ENCODE measurements around the gene CAPN6.
A peak's percentile ranks its signal among the peaks of the same experiment; 100 is the strongest.

Gene CAPN6

DNA sequence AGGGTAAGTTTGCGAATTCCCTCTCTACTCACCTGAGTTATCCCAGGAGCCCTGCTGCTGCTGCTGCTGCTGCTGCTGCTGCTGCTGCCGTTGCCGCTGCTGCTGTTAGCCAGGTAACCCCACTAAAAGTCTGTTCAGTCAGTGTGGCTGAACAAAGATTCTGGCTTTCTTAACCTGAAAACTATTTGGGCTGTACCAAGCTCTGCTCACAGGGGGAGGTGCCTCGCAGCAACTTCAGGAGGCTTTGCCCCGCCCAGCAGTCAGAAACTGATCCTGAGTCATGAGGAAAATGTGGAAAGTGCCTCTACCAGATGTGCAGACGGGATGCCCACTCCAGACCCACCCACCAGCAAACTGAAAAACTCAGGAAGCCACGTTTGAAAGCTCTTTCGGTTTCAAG is at the start of gene CAPN6:
CAPN6 (minus strand) TSS at position 145 of the 400 bp plus-strand sequence. CDS start 6,547 bp downstream, outside the sequence.
- H3K4me3 ChIP-seq (replicated peaks in 1 of 2; ENCODE audit: low read depth in 2 of 2, low read length in 2 of 2) = no peak within 1 kb of the TSS

DNA sequence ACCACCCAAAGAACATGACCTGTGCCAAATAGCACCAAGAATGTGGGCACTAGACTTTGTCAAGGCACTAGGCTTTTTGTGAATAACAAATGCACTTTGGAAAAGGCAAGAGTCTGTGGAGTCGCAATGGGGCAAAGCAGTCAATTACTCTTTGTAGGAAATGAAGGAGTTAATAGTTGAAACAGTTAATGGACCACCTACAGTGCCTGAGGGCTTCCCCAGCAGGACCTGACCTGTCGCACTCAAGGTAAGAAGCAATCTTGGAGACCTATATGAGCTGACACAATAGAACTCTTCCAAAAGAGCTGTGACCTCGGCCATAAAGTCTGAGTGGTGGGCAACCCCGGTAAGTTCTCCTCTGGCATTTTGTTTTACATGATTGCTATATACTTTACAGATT is 49.2 kb upstream of the CAPN6 start:
- no peak for DNase-seq (ENCODE audit: low read depth in 2 of 2)
- TF ChIP-seq, protein P1, sequence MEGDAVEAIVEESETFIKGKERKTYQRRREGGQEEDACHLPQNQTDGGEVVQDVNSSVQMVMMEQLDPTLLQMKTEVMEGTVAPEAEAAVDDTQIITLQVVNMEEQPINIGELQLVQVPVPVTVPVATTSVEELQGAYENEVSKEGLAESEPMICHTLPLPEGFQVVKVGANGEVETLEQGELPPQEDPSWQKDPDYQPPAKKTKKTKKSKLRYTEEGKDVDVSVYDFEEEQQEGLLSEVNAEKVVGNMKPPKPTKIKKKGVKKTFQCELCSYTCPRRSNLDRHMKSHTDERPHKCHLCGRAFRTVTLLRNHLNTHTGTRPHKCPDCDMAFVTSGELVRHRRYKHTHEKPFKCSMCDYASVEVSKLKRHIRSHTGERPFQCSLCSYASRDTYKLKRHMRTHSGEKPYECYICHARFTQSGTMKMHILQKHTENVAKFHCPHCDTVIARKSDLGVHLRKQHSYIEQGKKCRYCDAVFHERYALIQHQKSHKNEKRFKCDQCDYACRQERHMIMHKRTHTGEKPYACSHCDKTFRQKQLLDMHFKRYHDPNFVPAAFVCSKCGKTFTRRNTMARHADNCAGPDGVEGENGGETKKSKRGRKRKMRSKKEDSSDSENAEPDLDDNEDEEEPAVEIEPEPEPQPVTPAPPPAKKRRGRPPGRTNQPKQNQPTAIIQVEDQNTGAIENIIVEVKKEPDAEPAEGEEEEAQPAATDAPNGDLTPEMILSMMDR (IDR thresholded peaks at IDR 0.05; ENCODE audit: low read depth, low read length) = no peak
- no peak overlapping the region for H3K4me3 ChIP-seq (replicated peaks in 1 of 2; ENCODE audit: low read depth in 2 of 2, low read length in 2 of 2)

More for the DNA sequence above, at the start of gene CAPN6:
- TF ChIP-seq, protein P1 (IDR thresholded peaks at IDR 0.05; ENCODE audit: low read depth, low read length) = no peak
- peak in 1 of 2 donors; percentile 3 for DNase-seq (ENCODE audit: low read depth in 2 of 2)

- no peak overlapping the region for H3K4me3 ChIP-seq (replicated peaks in 1 of 2; ENCODE audit: low read depth in 2 of 2, low read length in 2 of 2)
These were observed 48.6 kb upstream of the CAPN6 start for GRCh38 chrX:111318901-111319300.

DNA sequence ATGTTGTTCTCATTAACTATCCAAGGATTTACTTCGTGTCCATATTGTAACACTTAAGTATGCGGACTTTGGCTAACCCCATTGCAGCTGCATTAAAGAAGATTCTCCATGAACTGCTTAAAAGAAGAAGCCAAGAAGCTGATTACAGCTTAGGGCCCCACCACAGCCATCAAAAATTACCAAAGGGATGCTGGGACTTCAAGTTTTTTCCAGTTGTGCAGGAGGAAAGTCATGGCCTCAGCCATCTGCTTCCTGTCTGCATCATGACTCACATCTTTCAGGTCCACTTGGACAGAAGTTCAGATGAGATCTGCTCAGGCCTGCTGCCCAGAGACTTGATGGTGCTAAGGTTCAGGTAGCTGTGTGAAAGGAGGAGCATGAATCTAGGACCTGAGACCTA is 38.8 kb upstream of the CAPN6 start:
- DNase-seq (ENCODE audit: low read depth in 2 of 2) = no peak
- no peak overlapping the region for H3K4me3 ChIP-seq (replicated peaks in 1 of 2; ENCODE audit: low read depth in 2 of 2, low read length in 2 of 2)
- TF ChIP-seq, protein P1 (IDR thresholded peaks at IDR 0.05; ENCODE audit: low read depth, low read length) = no peak

More at GRCh38 chrX:111318901-111319300, 48.6 kb upstream of the CAPN6 start:
- TF ChIP-seq, protein P1 (IDR thresholded peaks at IDR 0.05; ENCODE audit: low read depth, low read length) = no peak
- no peak for DNase-seq (ENCODE audit: low read depth in 2 of 2)

GRCh38 chrX:111308039-111308438 is 37.8 kb upstream of the CAPN6 start:
- TF ChIP-seq, protein P1 (IDR thresholded peaks at IDR 0.05; ENCODE audit: low read depth, low read length) = no peak
- H3K4me3 ChIP-seq (replicated peaks in 1 of 2; ENCODE audit: low read depth in 2 of 2, low read length in 2 of 2) = no peak overlapping the region
- no peak for DNase-seq (ENCODE audit: low read depth in 2 of 2)

DNA sequence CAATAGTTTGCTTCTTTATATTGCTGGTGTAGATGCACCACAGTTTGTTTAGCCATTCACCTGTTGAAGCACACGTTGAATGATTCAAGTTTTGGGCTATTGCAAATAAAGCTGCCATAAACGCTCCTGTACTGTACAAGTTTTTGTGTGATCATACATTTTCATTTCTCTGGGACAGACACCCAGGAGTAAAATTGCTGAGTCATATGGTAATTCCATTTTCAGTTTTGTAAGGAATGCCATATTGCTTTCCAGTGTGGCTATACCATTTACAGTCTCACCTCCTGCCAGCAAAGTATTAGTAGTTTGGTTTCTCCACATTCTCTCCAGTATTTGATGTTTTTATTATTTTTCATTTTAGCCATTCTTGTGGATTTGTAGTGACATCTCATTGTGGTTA is 32.0 kb upstream of the CAPN6 start:
- DNase-seq (ENCODE audit: low read depth in 2 of 2) = no peak
- H3K4me3 ChIP-seq (replicated peaks in 1 of 2; ENCODE audit: low read depth in 2 of 2, low read length in 2 of 2) = no peak overlapping the region
- TF ChIP-seq, protein P1 (IDR thresholded peaks at IDR 0.05; ENCODE audit: low read depth, low read length) = no peak

DNA sequence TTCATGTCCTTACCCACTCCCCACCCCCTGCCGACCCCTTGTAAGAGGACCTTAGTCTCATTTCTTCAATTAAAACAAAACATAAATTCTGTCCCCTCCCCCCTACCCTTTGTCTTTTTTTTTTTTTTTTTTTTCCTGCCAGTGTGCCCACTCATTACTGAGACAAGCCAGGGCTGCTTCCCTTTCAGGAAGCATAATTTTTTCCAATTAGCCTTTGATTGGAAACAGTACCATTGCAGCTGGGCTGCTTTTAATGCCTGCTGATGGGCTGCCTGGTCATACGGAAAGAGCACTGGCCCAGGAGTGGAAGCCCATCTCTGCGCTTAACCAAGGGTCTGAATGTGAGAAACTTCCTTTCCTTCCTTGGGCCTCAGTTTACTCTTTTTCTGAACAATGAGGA is 18.6 kb upstream of the CAPN6 start:
- TF ChIP-seq, protein P1 (IDR thresholded peaks at IDR 0.05; ENCODE audit: low read depth, low read length) = no peak
- H3K4me3 ChIP-seq (replicated peaks in 1 of 2; ENCODE audit: low read depth in 2 of 2, low read length in 2 of 2) = no peak overlapping the region
- DNase-seq (ENCODE audit: low read depth in 2 of 2) = no peak

Measured in cardiac fibroblast (primary cell).